A673 (cell line): ENCODE data around the gene TUBA4A. TPM values are rescaled to one million over a fixed set of nuclear protein-coding genes. Genes with fewer than 3 reads are reported as not detected.

Source experiments
- BruUV-seq: library from RNA; stranded (reverse); fragments of 400-500 nt; replicated peaks from 2 replicates; lab custom pipeline; 2021; lab: Mats Ljungman, UMichigan
- CTCF ChIA-PET: fragments of 300-600 bp; sonication (Branson Sonifier 250); formaldehyde crosslinking; loops from one replicate; lab custom pipeline; 2022; ENCODE audit warnings: antibody characterized with exemption; lab: Charles Lee
- POLR2A ChIA-PET: fragments of 300-600 bp; sonication (Branson Sonifier 250); formaldehyde crosslinking; loops from one replicate; lab custom pipeline; 2022; ENCODE audit warnings: antibody characterized with exemption; ENCODE audit not compliant: low non-redundant PET; lab: Charles Lee
- DNase-seq: peaks from one replicate; pipeline ENCODE4 v3.0.0-alpha.2; 2015; ENCODE audit warnings: low spot score
- H3K27ac ChIP-seq: fragments of 200-600 bp; sonication (generic); 2 replicates; pipeline ENCODE4 v1.5.1; 2016; ENCODE audit warnings: mixed run types, low read depth, mild to moderate bottlenecking, mixed read lengths, antibody characterized with exemption, low read length; ENCODE audit not compliant: poor library complexity, severe bottlenecking
- H3K27me3 ChIP-seq: fragments of 200-600 bp; sonication (generic); replicated peaks from 2 replicates; pipeline ENCODE4 v1.6.1; 2017; ENCODE audit warnings: mixed run types, low read depth, mild to moderate bottlenecking, mixed read lengths, antibody characterized with exemption, low read length; ENCODE audit not compliant: insufficient read depth, poor library complexity
- H3K36me3 ChIP-seq: fragments of 200-600 bp; sonication (generic); 2 replicates; pipeline ENCODE4 v1.6.1; 2016; ENCODE audit warnings: mixed run types, mild to moderate bottlenecking, mixed read lengths, antibody characterized with exemption, low read length; ENCODE audit not compliant: insufficient read depth, poor library complexity, severe bottlenecking
- H3K4me1 ChIP-seq: fragments of 200-600 bp; sonication (generic); 2 replicates; pipeline ENCODE4 v1.6.1; 2017; ENCODE audit warnings: mixed run types, mild to moderate bottlenecking, mixed read lengths, antibody characterized with exemption, low read length; ENCODE audit not compliant: insufficient read depth, poor library complexity, severe bottlenecking
- H3K4me3 ChIP-seq: fragments of 200-600 bp; sonication (generic); 2 replicates; pipeline ENCODE4 v1.5.1; 2016; ENCODE audit warnings: low read depth, mixed run types, mild to moderate bottlenecking, mixed read lengths, low read length; ENCODE audit not compliant: poor library complexity, severe bottlenecking
- H3K9me3 ChIP-seq: fragments of 200-600 bp; sonication (generic); 2 replicates; pipeline ENCODE4 v1.6.1; 2016; ENCODE audit warnings: mixed run types, low read depth, mild to moderate bottlenecking, mixed read lengths, antibody characterized with exemption, low read length; ENCODE audit not compliant: poor library complexity, severe bottlenecking
- EZH2 ChIP-seq: fragments of 200-600 bp; sonication (generic); IDR thresholded peaks from 2 replicates; pipeline ENCODE4 v1.6.1; 2017; ENCODE audit warnings: borderline replicate concordance, low read depth, mild to moderate bottlenecking, mixed read lengths, antibody characterized with exemption, low read length; ENCODE audit not compliant: poor library complexity, severe bottlenecking
- intact Hi-C: fragments of 100-400 bp; cut with micrococcal nuclease; formaldehyde crosslinking; loops from one replicate; pipeline ENCODE4 v1.10.0; 2022; ENCODE audit not compliant: unreplicated experiment
- total RNA-seq: library from RNA; stranded (reverse); gene quantifications from 2 replicates; pipeline ENCODE4 v1.2.3, GENCODE V29; 2021
- TF ChIP-seq, protein P1 (sequence below): fragments of 300-800, 200-600 bp; sonication (generic); conservative IDR thresholded peaks from 2 replicates; pipeline ENCODE4 v1.5.1; 2017; ENCODE audit warnings: low read depth, mild to moderate bottlenecking, antibody characterized with exemption, low read length, moderate library complexity, mixed read lengths

The TUBA4A gene
- total RNA-seq, 1 experiment from 2014 or later = 68.0 TPM

DNA sequence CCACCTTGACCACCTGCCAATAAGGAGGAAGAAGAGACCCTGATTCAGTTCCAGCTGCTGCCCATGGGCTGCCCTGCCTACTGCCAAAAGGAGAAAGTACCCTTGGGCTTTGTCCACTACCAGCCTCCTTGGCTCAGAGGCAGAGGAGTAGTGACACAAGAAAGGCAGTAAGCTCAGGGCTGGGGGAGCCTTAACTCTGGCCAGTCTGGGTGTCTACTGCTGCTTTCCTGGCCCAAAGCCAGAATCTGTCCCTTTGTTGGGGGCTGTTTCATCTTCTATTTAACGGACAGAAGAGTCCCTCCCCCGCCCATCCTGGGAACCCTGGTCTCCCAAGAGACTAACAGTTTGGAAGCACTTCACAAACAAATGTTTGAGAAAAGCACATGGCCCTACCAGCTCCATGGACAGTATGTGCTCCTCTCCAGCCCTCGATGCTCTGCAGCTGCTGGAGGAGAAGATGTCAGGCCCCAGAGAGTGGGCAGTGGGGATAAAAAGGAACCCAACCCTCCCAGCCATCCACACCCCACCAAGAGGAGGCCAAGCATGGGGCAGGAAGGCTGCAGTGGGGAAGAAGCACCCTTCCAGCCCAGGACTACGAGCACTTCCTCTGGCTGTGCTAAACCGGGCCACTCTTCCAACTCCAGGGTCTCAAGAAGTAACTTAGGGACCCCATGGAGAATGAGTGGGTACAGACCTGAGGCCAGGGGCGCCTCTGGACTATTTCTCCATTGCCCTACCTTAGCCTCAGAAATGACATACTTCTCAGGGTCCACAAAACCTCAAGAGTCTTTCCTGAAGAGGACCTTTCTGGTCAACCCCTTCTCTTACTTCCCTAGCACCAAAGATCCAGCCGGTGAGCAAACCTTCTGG is 25.4 kb downstream of the TUBA4A start:
- no peak for TF ChIP-seq EZH2
- TF ChIP-seq, protein P1, sequence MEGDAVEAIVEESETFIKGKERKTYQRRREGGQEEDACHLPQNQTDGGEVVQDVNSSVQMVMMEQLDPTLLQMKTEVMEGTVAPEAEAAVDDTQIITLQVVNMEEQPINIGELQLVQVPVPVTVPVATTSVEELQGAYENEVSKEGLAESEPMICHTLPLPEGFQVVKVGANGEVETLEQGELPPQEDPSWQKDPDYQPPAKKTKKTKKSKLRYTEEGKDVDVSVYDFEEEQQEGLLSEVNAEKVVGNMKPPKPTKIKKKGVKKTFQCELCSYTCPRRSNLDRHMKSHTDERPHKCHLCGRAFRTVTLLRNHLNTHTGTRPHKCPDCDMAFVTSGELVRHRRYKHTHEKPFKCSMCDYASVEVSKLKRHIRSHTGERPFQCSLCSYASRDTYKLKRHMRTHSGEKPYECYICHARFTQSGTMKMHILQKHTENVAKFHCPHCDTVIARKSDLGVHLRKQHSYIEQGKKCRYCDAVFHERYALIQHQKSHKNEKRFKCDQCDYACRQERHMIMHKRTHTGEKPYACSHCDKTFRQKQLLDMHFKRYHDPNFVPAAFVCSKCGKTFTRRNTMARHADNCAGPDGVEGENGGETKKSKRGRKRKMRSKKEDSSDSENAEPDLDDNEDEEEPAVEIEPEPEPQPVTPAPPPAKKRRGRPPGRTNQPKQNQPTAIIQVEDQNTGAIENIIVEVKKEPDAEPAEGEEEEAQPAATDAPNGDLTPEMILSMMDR = no peak
- H3K4me1 ChIP-seq = peaks cover 6% of the 10 kb centered on the region
- CTCF ChIA-PET = no interaction called here
- no peaks in the 10 kb centered on the region for H3K9me3 ChIP-seq
- H3K4me3 ChIP-seq = peak overlapping the region; percentile 71
- no TSS peak for BruUV-seq
- H3K36me3 ChIP-seq = peaks cover 40% of the 10 kb centered on the region
- POLR2A ChIA-PET = no interaction called here
- H3K27me3 ChIP-seq = no peaks in the 10 kb centered on the region
- H3K27ac ChIP-seq = peak overlapping the region; percentile 89
- intact Hi-C loops = no loop called here
- no peak for DNase-seq

DNA sequence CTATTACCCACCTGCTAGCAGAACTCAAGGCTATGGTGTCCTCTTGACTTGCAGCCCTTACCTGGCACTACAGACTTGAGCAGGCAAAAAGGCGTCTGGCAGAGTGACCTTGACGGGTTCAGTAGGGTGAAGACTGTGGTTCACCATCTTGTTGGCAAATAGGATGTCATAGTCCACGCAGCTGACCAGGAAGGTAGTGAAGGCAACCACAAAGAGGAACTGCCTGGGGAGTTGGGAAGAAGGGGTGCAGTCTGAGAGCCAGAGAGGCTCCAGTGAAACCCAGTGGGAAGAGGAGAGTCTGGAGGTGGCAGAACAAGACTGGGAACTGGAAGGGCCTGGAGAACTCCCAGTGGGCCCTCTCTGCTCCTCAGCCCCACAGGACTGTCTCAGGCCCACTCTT is 28.4 kb downstream of the TUBA4A start:
- no TSS peak for BruUV-seq
- Histone ChIP-seq H3K27ac (no peak overlapping the region), H3K4me1 (no peaks in the 10 kb centered on the region), H3K27me3 (no peaks in the 10 kb centered on the region), H3K9me3 (no peaks in the 10 kb centered on the region), H3K4me3 (no peak overlapping the region), H3K36me3 (peaks cover 45% of the 10 kb centered on the region)
- intact Hi-C loops = no loop called here
- ChIA-PET POLR2A (no interaction called here), CTCF (no interaction called here)
- no peak for DNase-seq
- TF ChIP-seq EZH2 = no peak
- TF ChIP-seq, protein P1 = no peak

DNA sequence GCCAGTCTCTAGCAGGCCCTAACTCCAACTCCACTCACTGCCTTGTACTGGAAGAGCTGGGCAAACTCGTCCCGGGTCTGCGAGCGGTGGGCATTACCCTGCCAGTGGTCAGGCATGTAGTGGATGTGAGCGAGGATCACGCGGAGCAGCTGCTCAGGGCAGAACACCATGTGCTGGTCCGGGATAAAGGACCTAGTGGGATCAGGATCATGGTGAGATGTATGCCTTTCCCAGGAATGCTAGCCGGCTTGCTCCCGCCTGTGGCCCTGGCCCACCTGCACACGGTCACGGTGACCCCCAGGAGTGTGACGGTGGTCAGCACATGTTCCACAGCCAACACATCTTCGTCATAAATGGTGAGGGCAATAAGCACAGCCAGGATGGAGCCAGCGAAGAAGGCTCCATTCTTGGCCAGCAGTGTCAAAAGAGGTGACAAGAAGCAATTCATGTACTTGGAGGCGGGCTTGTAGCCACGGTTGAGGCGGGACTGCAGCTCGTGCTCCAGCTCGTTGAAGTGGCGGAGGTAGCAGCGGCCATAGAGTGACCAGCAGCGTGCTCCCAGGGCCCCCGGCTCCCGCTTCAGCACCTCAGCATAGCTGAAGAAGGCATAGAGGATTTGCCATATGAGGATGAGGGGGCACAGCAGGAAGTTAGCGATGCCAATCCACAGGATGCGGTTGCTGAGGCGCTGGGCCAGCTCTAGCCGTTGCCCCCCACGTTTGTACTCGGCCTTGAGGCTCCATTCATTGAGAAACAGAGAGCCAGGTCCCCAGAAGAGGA is 29.7 kb downstream of the TUBA4A start:
- TF ChIP-seq, protein P1 = no peak
- TF ChIP-seq EZH2 = no peak
- POLR2A ChIA-PET = no interaction called here
- Histone ChIP-seq H3K27me3 (no peaks in the 10 kb centered on the region), H3K4me1 (peaks cover 6% of the 10 kb centered on the region), H3K4me3 (no peak overlapping the region), H3K27ac (no peak overlapping the region), H3K9me3 (no peaks in the 10 kb centered on the region), H3K36me3 (peaks cover 55% of the 10 kb centered on the region)
- BruUV-seq = no TSS peak
- intact Hi-C loops = no loop called here
- CTCF ChIA-PET = interaction anchor here (0.6 kb wide), 1 partner anchor 29 kb away, joined by 8 read pairs; the partner anchor contains the start of gene TUBA4B
- DNase-seq = no peak
